MCF 10A (cell line): Measurements from ENCODE around the gene LDAH. TPM values are rescaled to one million over a fixed set of nuclear protein-coding genes. Genes with fewer than 3 reads are reported as not detected.

Experiments used
- BruUV-seq: library from RNA; stranded (reverse); fragments of 400-500 nt; replicated peaks from 2 replicates; lab custom pipeline; 2021; lab: Mats Ljungman, UMichigan
- CTCF ChIA-PET: fragments of 300-600 bp; sonication (Branson Sonifier 250); formaldehyde crosslinking; extraction: SDS; loops from one replicate; lab custom pipeline; 2021; ENCODE audit warnings: antibody characterized with exemption, inconsistent platforms; lab: Yijun Ruan, JAX
- POLR2A ChIA-PET: fragments of 300-600, 350-650 bp; sonication (Branson Sonifier 250); formaldehyde crosslinking; extraction: SDS; loops from one replicate; lab custom pipeline; 2020; ENCODE audit warnings: antibody characterized with exemption, inconsistent platforms; lab: Yijun Ruan, JAX
- DNase-seq: peaks from one replicate; pipeline ENCODE4 v3.0.0-alpha.2; 2018; ENCODE audit not compliant: unreplicated experiment
- H3K27ac Mint-ChIP-seq: one replicate; pipeline ENCODE4 v1.8.0; 2022; ENCODE audit warnings: mild to moderate bottlenecking, low read depth, mixed read lengths; ENCODE audit not compliant: unreplicated experiment
- H3K27me3 Mint-ChIP-seq: one replicate; pipeline ENCODE4 v1.8.0; 2022; ENCODE audit warnings: mixed read lengths; ENCODE audit not compliant: insufficient read depth, unreplicated experiment
- H3K36me3 Mint-ChIP-seq: one replicate; pipeline ENCODE4 v1.8.0; 2022; ENCODE audit warnings: mild to moderate bottlenecking, moderate library complexity, mixed read lengths; ENCODE audit not compliant: insufficient read depth, unreplicated experiment
- H3K4me1 Mint-ChIP-seq: one replicate; pipeline ENCODE4 v1.8.0; 2022; ENCODE audit warnings: mixed read lengths; ENCODE audit not compliant: insufficient read depth, unreplicated experiment
- H3K4me3 Mint-ChIP-seq: one replicate; pipeline ENCODE4 v1.8.0; 2022; ENCODE audit warnings: mild to moderate bottlenecking, moderate library complexity, mixed read lengths; ENCODE audit not compliant: unreplicated experiment
- H3K9me3 Mint-ChIP-seq: one replicate; pipeline ENCODE4 v1.8.0; 2022; ENCODE audit warnings: mixed read lengths; ENCODE audit not compliant: unreplicated experiment
- CTCF ChIP-seq: fragments of 200-600 bp; IDR thresholded peaks from one replicate; pipeline ENCODE4 v1.8.0; 2022; ENCODE audit warnings: antibody characterized with exemption, mild to moderate bottlenecking; ENCODE audit not compliant: unreplicated experiment
- intact Hi-C: fragments of 100-400 bp; cut with micrococcal nuclease; formaldehyde crosslinking; loops from 2 replicates; pipeline ENCODE4 v1.14.1; 2022
- total RNA-seq: library from RNA; stranded (reverse); gene quantifications from 2 replicates; pipeline ENCODE4 v1.2.3, GENCODE V29; 2022

Gene LDAH
- total RNA-seq, 1 experiment from 2014 or later = 17.0 TPM

GRCh38 chr2:20728114-20728758 lies 94.7 kb downstream of the LDAH start:
- Mint-ChIP-seq H3K27ac (peak overlapping the region; percentile 6), H3K36me3 (peaks cover 10% of the 10 kb centered on the region), H3K4me1 (peaks cover 8% of the 10 kb centered on the region), H3K9me3 (no peaks in the 10 kb centered on the region), H3K4me3 (no peak overlapping the region), H3K27me3 (no peaks in the 10 kb centered on the region)
- BruUV-seq = no TSS peak
- peak; percentile 16 for DNase-seq
- ChIA-PET CTCF (interaction anchor here (1.0 kb wide), 1 partner anchor 298 kb away, joined by 5 read pairs; no protein-coding TSS in a partner anchor), POLR2A (interaction anchor here (0.6 to 1.4 kb wide), 2 partner anchors 11 to 43 kb away, joined by 3 read pairs; no protein-coding TSS in a partner anchor)
- intact Hi-C loops = no loop called here
- TF ChIP-seq CTCF = no peak

GRCh38 chr2:20726913-20727312 lies 96.0 kb downstream of the LDAH start:
- Mint-ChIP-seq H3K27ac (no peak overlapping the region), H3K36me3 (peaks cover 6% of the 10 kb centered on the region), H3K9me3 (no peaks in the 10 kb centered on the region), H3K4me3 (no peak overlapping the region), H3K4me1 (peaks cover 8% of the 10 kb centered on the region), H3K27me3 (no peaks in the 10 kb centered on the region)
- intact Hi-C loops = no loop called here
- POLR2A ChIA-PET = no interaction called here
- BruUV-seq = no TSS peak
- TF ChIP-seq CTCF = no peak
- CTCF ChIA-PET = interaction anchor here (1.0 to 1.4 kb wide), 2 partner anchors 65 to 76 kb away, joined by 3 read pairs; partner anchors contain the start of gene HS1BP3
- no peak for DNase-seq

GRCh38 chr2:20725782-20726181 lies 97.1 kb downstream of the LDAH start:
- TF ChIP-seq CTCF = no peak
- CTCF ChIA-PET = interaction anchor here (1.4 to 3.0 kb wide), 2 partner anchors 64 to 238 kb away, joined by 3 to 13 read pairs; no protein-coding TSS in a partner anchor

GRCh38 chr2:20724500-20725053 lies 98.3 kb downstream of the LDAH start:
- H3K9me3 Mint-ChIP-seq = no peaks in the 10 kb centered on the region
- H3K36me3 Mint-ChIP-seq = peaks cover 6% of the 10 kb centered on the region
- H3K4me1 Mint-ChIP-seq = peaks cover 8% of the 10 kb centered on the region
- H3K27ac Mint-ChIP-seq = no peak overlapping the region
- CTCF ChIA-PET = interaction anchor here (0.6 to 3.0 kb wide), 2 partner anchors 57 to 239 kb away, joined by 3 to 13 read pairs; no protein-coding TSS in a partner anchor
- no peaks in the 10 kb centered on the region for H3K27me3 Mint-ChIP-seq
- no TSS peak for BruUV-seq
- intact Hi-C loops = no loop called here
- no peak for DNase-seq
- POLR2A ChIA-PET = no interaction called here
- no peak for TF ChIP-seq CTCF
- no peak overlapping the region for H3K4me3 Mint-ChIP-seq

More at GRCh38 chr2:20725782-20726181, 97.1 kb downstream of the LDAH start:
- DNase-seq = no peak
- Mint-ChIP-seq H3K27ac (no peak overlapping the region), H3K27me3 (no peaks in the 10 kb centered on the region), H3K4me1 (peaks cover 8% of the 10 kb centered on the region), H3K4me3 (no peak overlapping the region), H3K36me3 (peaks cover 6% of the 10 kb centered on the region), H3K9me3 (no peaks in the 10 kb centered on the region)
- no TSS peak for BruUV-seq
- POLR2A ChIA-PET = no interaction called here
- intact Hi-C loops = no loop called here
